DOHH2 (cell line): ENCODE data around the gene ETV4.

ENCODE experiments used
- H3F3A ChIP-seq: fragments of 200-600 bp; sonication (generic), shearing (Covaris generic); 2 replicates; pipeline ENCODE4 v1.6.0; 2016; ENCODE audit warnings: antibody characterized with exemption, mild to moderate bottlenecking; ENCODE audit not compliant: control insufficient read depth, insufficient read depth
- H3K27ac ChIP-seq: fragments of 200-600 bp; sonication (generic); 2 replicates; pipeline ENCODE4 v1.5.1; 2014; ENCODE audit warnings: low read depth, mild to moderate bottlenecking, low read length, moderate library complexity
- H3K27me3 ChIP-seq: fragments of 200-600 bp; sonication (generic); 2 replicates; pipeline ENCODE4 v1.6.1; 2014; ENCODE audit warnings: mild to moderate bottlenecking, low read length, mixed read lengths; ENCODE audit not compliant: control insufficient read depth
- H3K36me3 ChIP-seq: fragments of 200-600 bp; sonication (generic); 2 replicates; pipeline ENCODE4 v1.6.1; 2014; ENCODE audit warnings: mild to moderate bottlenecking, low read length, moderate library complexity, mixed read lengths; ENCODE audit not compliant: control insufficient read depth
- H3K4me1 ChIP-seq: fragments of 200-600 bp; sonication (generic); 2 replicates; pipeline ENCODE4 v1.6.1; 2014; ENCODE audit warnings: mild to moderate bottlenecking, low read length, mixed read lengths; ENCODE audit not compliant: control insufficient read depth
- H3K4me2 ChIP-seq: fragments of 200-600 bp; sonication (generic); 2 replicates; pipeline ENCODE4 v1.6.0; 2014; ENCODE audit warnings: mild to moderate bottlenecking, low read length, moderate library complexity
- H3K4me3 ChIP-seq: fragments of 200-600 bp; sonication (generic); 2 replicates; pipeline ENCODE4 v1.5.1; 2014; ENCODE audit warnings: mild to moderate bottlenecking, low read length, mixed read lengths
- H3K79me2 ChIP-seq: fragments of 200-600 bp; sonication (generic); 2 replicates; pipeline ENCODE4 v1.6.1; 2014; ENCODE audit warnings: mild to moderate bottlenecking, low read length, mixed read lengths; ENCODE audit not compliant: control insufficient read depth
- H3K9me2 ChIP-seq: fragments of 200-600 bp; sonication (generic); replicated peaks from 2 replicates; pipeline ENCODE4 v1.6.1; 2014; ENCODE audit warnings: mild to moderate bottlenecking, low read length, mixed read lengths; ENCODE audit not compliant: control insufficient read depth
- H3K9me3 ChIP-seq: fragments of 200-600 bp; sonication (generic); 2 replicates; pipeline ENCODE4 v1.6.1; 2014; ENCODE audit warnings: antibody characterized with exemption, low read length, mixed read lengths; ENCODE audit not compliant: control insufficient read depth, insufficient read depth
- H4K20me1 ChIP-seq: fragments of 200-600 bp; sonication (generic); 2 replicates; pipeline ENCODE4 v1.6.0; 2014; ENCODE audit warnings: low read depth, mild to moderate bottlenecking, antibody characterized with exemption, low read length, moderate library complexity; ENCODE audit not compliant: control insufficient read depth, insufficient read depth
- EZH2phosphoT487 ChIP-seq: fragments of 200-600 bp; sonication (generic); IDR thresholded peaks from 2 replicates; pipeline ENCODE4 v1.6.1; 2017; ENCODE audit warnings: borderline replicate concordance, mild to moderate bottlenecking, antibody characterized with exemption, low read length, moderate library complexity, mixed read lengths
- TF ChIP-seq, protein P1 (sequence below): fragments of 200-600 bp; sonication (generic); IDR thresholded peaks from one replicate; pipeline ENCODE4 v1.5.1; 2014; ENCODE audit warnings: antibody characterized with exemption, mild to moderate bottlenecking, low read depth, low read length; ENCODE audit not compliant: poor library complexity, severe bottlenecking

The ETV4 gene

GRCh38 chr17:43587647-43588046, 41.5 kb upstream of the ETV4 start:
- TF ChIP-seq, protein P1, sequence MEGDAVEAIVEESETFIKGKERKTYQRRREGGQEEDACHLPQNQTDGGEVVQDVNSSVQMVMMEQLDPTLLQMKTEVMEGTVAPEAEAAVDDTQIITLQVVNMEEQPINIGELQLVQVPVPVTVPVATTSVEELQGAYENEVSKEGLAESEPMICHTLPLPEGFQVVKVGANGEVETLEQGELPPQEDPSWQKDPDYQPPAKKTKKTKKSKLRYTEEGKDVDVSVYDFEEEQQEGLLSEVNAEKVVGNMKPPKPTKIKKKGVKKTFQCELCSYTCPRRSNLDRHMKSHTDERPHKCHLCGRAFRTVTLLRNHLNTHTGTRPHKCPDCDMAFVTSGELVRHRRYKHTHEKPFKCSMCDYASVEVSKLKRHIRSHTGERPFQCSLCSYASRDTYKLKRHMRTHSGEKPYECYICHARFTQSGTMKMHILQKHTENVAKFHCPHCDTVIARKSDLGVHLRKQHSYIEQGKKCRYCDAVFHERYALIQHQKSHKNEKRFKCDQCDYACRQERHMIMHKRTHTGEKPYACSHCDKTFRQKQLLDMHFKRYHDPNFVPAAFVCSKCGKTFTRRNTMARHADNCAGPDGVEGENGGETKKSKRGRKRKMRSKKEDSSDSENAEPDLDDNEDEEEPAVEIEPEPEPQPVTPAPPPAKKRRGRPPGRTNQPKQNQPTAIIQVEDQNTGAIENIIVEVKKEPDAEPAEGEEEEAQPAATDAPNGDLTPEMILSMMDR, result no peak
- TF ChIP-seq EZH2phosphoT487, result no peak
- Histone ChIP-seq H3K36me3 (no peaks in the 10 kb centered on the region), H3K79me2 (no peaks in the 10 kb centered on the region), H3K4me1 (no peaks in the 10 kb centered on the region), H3K4me2 (no peak overlapping the region), H4K20me1 (no peaks in the 10 kb centered on the region), H3K4me3 (no peak overlapping the region), H3K27ac (no peak overlapping the region), H3K9me2 (no peaks in the 10 kb centered on the region), H3F3A (no peaks in the 10 kb centered on the region), H3K9me3 (no peaks in the 10 kb centered on the region), H3K27me3 (no peaks in the 10 kb centered on the region)

DNA sequence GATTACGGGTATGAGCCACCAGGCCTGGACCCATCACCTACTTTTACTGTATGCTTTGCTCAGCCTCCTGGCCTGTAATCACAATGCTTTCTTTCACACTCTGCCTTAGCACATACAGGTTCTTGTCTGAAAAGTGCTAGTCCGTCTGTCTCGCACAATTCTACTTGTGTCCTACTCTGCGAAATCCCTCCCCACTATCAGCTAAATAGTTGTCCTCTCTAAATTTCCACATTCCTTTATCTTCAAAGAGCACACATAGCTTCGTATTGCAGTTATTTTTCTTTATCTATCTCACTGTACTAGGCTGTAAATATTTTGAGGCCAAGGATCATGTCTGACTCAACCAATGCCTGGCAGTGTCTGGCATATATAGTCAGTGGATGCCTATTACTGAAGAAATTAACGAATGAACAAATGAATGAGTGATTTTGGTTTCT, 38.5 kb upstream of the ETV4 start:
- no peak overlapping the region for H3K27ac ChIP-seq
- no peak overlapping the region for H3K4me2 ChIP-seq

DNA sequence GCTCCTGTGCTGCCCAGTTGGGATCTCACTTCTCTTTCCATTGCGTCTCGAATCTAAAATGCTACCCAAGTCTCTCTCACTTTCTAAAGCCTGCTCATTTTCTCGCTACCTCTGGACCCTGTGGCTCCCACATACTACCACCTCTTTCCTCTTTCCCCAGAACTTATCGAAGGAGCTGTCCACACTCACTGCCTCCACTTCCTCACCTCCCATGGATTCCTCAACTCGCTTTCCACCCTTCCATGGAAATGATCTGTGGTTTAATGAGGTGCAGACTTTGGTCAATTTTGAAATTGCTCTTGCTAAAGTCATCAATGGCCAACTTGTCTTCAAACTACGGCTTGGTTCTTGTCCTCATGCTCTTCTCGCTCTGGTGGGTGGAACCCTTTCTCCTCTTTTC, 37.2 kb upstream of the ETV4 start:
- no peak overlapping the region for H3K4me2 ChIP-seq
- no peak overlapping the region for H3K27ac ChIP-seq

More for the DNA sequence above, 38.5 kb upstream of the ETV4 start:
- H3F3A ChIP-seq, result no peaks in the 10 kb centered on the region
- no peaks in the 10 kb centered on the region for H4K20me1 ChIP-seq
- no peaks in the 10 kb centered on the region for H3K9me3 ChIP-seq
- no peaks in the 10 kb centered on the region for H3K4me1 ChIP-seq
- H3K27me3 ChIP-seq, result no peaks in the 10 kb centered on the region
- H3K79me2 ChIP-seq, result no peaks in the 10 kb centered on the region
- no peaks in the 10 kb centered on the region for H3K9me2 ChIP-seq
- no peak overlapping the region for H3K4me3 ChIP-seq
- no peak for TF ChIP-seq EZH2phosphoT487
- TF ChIP-seq, protein P1, result no peak
- no peaks in the 10 kb centered on the region for H3K36me3 ChIP-seq

More for the DNA sequence above, 37.2 kb upstream of the ETV4 start:
- peaks cover 8% of the 10 kb centered on the region for H3K4me1 ChIP-seq
- no peaks in the 10 kb centered on the region for H4K20me1 ChIP-seq
- H3K4me3 ChIP-seq, result no peak overlapping the region
- no peaks in the 10 kb centered on the region for H3K9me2 ChIP-seq
- H3K36me3 ChIP-seq, result no peaks in the 10 kb centered on the region
- TF ChIP-seq EZH2phosphoT487, result no peak
- TF ChIP-seq, protein P1, result no peak
- H3K9me3 ChIP-seq, result no peaks in the 10 kb centered on the region
- H3F3A ChIP-seq, result no peaks in the 10 kb centered on the region
- H3K79me2 ChIP-seq, result no peaks in the 10 kb centered on the region
- H3K27me3 ChIP-seq, result peaks cover 9% of the 10 kb centered on the region
